K562 (cell line): ENCODE measurements around the gene SMG6. TPM values are rescaled to one million over a fixed set of nuclear protein-coding genes. Genes with fewer than 3 reads are reported as not detected.

ENCODE experiments used
- ATAC-seq: fragments of 200-7000 bp; cut with Tn5 transposase; 3 replicates; pipeline ENCODE4 v1.9.1; 2020; ENCODE audit warnings: moderate library complexity
- BruUV-seq: library from RNA; stranded (reverse); fragments of 400-500 nt; replicated peaks from 2 replicates; lab custom pipeline; 2021; lab: Mats Ljungman, UMichigan
- CTCF ChIA-PET: fragments of 300-600 bp; formaldehyde crosslinking; extraction: SDS; loops from one replicate; lab custom pipeline; 2021; ENCODE audit warnings: low intra/inter-chr PET ratio; lab: Yijun Ruan, JAX
- POLR2A ChIA-PET: fragments of 300-600, 350-650 bp; sonication (Branson Sonifier 250); formaldehyde crosslinking; extraction: SDS; loops from one replicate; lab custom pipeline; 2021; ENCODE audit warnings: antibody characterized with exemption, inconsistent platforms; lab: Yijun Ruan, JAX
- DNase-seq, 4 experiments: peaks; one replicate each; pipeline versions ENCODE4 v3.0.0 to v3.0.0-alpha.2; 2011 to 2018; ENCODE audit warnings: low spot score in 3 of 4, mixed read lengths in 3 of 4; ENCODE audit errors: extremely low read depth in 1 of 4
- FAIRE-seq: peaks from 2 replicates; lab custom pipeline; 2011; peaks lifted over from hg19 to GRCh38; lab: Jason Lieb, UNC
- H2AFZ ChIP-seq: 2 replicates; pipeline ENCODE4 v1.6.0; 2011; ENCODE audit warnings: low read depth, low read length, control low read depth, inconsistent platforms
- H3K27ac ChIP-seq: fragments of 200-600 bp; 3 replicates; pipeline ENCODE4 v1.8.0; 2011; ENCODE audit warnings: low read depth, mild to moderate bottlenecking, control low read depth, inconsistent platforms, low read length, moderate library complexity, mixed read lengths; ENCODE audit errors: extremely low read depth
- H3K27me3 ChIP-seq, 2 experiments: fragments of 300-600 bp in 1 of 2; 2 replicates in 1 of 2; 3 replicates in 1 of 2; pipeline versions ENCODE4 v1.6.0 to v1.8.0; 2011; ENCODE audit warnings: inconsistent platforms in 2 of 2, low read length in 2 of 2, mild to moderate bottlenecking in 1 of 2, mixed read lengths in 1 of 2, moderate library complexity in 1 of 2; ENCODE audit not compliant: control insufficient read depth in 2 of 2, insufficient read depth in 2 of 2
- H3K36me3 ChIP-seq: fragments of 300-600 bp; 3 replicates; pipeline ENCODE4 v1.8.0; 2011; ENCODE audit warnings: mild to moderate bottlenecking, low read length, inconsistent platforms; ENCODE audit not compliant: control insufficient read depth, insufficient read depth
- H3K4me1 ChIP-seq, 2 experiments: fragments of 200-600 bp in 1 of 2; replicated peaks in 1 of 2; 2 replicates in 1 of 2; 3 replicates in 1 of 2; pipeline versions ENCODE4 v1.5.1 to v1.8.0; 2011; ENCODE audit warnings: inconsistent platforms in 2 of 2, low read length in 2 of 2, mild to moderate bottlenecking in 1 of 2, mixed read lengths in 1 of 2, moderate library complexity in 1 of 2; ENCODE audit not compliant: control insufficient read depth in 2 of 2, insufficient read depth in 2 of 2
- H3K4me2 ChIP-seq: 2 replicates; pipeline ENCODE4 v1.6.1; 2011; ENCODE audit warnings: low read length, control low read depth, inconsistent platforms, mixed read lengths; ENCODE audit not compliant: insufficient read depth
- H3K4me3 ChIP-seq: fragments of 200-600 bp; sonication (generic), shearing (Covaris generic); 2 replicates; pipeline ENCODE4 v1.5.1; 2016; ENCODE audit warnings: control low read depth, inconsistent platforms
- H3K79me2 ChIP-seq: fragments of 200-600 bp; 3 replicates; pipeline ENCODE4 v1.8.0; 2011; ENCODE audit warnings: low read length, inconsistent platforms; ENCODE audit not compliant: control insufficient read depth, insufficient read depth
- H3K9ac ChIP-seq, 2 experiments: 2 replicates each; pipeline versions ENCODE4 v1.6.0 to v1.6.1; 2011; ENCODE audit warnings: low read depth in 2 of 2, low read length in 2 of 2, control low read depth in 1 of 2, inconsistent platforms in 1 of 2, mild to moderate bottlenecking in 1 of 2, mixed read lengths in 1 of 2; ENCODE audit not compliant: insufficient read depth in 1 of 2
- H3K9me1 ChIP-seq: one replicate; pipeline ENCODE4 v1.6.0; 2011; ENCODE audit warnings: inconsistent platforms, mild to moderate bottlenecking, low read length, moderate library complexity; ENCODE audit not compliant: control insufficient read depth, insufficient read depth
- H3K9me3 ChIP-seq: replicated peaks from 2 replicates; pipeline ENCODE4 v1.5.1; 2011; ENCODE audit warnings: low read depth, low read length, inconsistent platforms; ENCODE audit not compliant: control insufficient read depth, insufficient read depth
- H4K20me1 ChIP-seq: replicated peaks from 2 replicates; pipeline ENCODE4 v1.6.1; 2011; ENCODE audit warnings: low read length, inconsistent platforms, mixed read lengths; ENCODE audit not compliant: control insufficient read depth, insufficient read depth
- CEBPG ChIP-seq, 3 experiments: fragments of 200-800 bp in 1 of 3; sonication (Bioruptor generic) in 1 of 3; sonication (generic) in 1 of 3; formaldehyde crosslinking in 1 of 3; IDR thresholded peaks in 2 of 3; conservative IDR thresholded peaks in 1 of 3; 2 replicates each; pipeline versions ENCODE4 v1.6.1 to v1.8.0; 2016 to 2022; ENCODE audit warnings: missing compliant biosample characterization in 2 of 3, missing genetic modification characterization in 2 of 3, mild to moderate bottlenecking in 1 of 3, missing genetic modification reagents in 1 of 3
- ELF2 ChIP-seq: fragments of 250-450 bp; sonication (Bioruptor Pico); IDR thresholded peaks from 2 replicates; pipeline ENCODE4 v1.5.0; 2021; ENCODE audit warnings: mild to moderate bottlenecking
- HOXB6 ChIP-seq: fragments of 250-450 bp; sonication (Bioruptor Pico); IDR thresholded peaks from 2 replicates; pipeline ENCODE4 v1.5.1; 2022; ENCODE audit warnings: mild to moderate bottlenecking, borderline replicate concordance
- MED1 ChIP-seq: sonication (generic); formaldehyde crosslinking; IDR thresholded peaks from 2 replicates; pipeline ENCODE4 v1.8.1; 2023; ENCODE audit warnings: missing genetic modification reagents, borderline replicate concordance
- MIER1 ChIP-seq: fragments of 450-650 bp; IDR thresholded peaks from 2 replicates; pipeline ENCODE4 v1.6.1; 2016; ENCODE audit warnings: antibody characterized with exemption, mild to moderate bottlenecking, low read depth
- MITF ChIP-seq: IDR thresholded peaks from 2 replicates; pipeline ENCODE4 v1.6.1; 2014; ENCODE audit warnings: antibody characterized with exemption
- NR2C1 ChIP-seq, 2 experiments: fragments of 450-650 bp; IDR thresholded peaks; 2 replicates each; pipeline ENCODE4 v1.6.1; 2017; ENCODE audit warnings: mild to moderate bottlenecking in 2 of 2, antibody characterized with exemption in 1 of 2, inconsistent platforms in 1 of 2, missing compliant biosample characterization in 1 of 2, missing genetic modification characterization in 1 of 2
- RBM34 ChIP-seq: fragments of 200-400 bp; formaldehyde crosslinking; IDR thresholded peaks from 2 replicates; pipeline ENCODE4 v1.6.1; 2018; ENCODE audit warnings: low read length, borderline replicate concordance; ENCODE audit not compliant: insufficient read depth
- REST ChIP-seq, 2 experiments: fragments of 450-650 bp; formaldehyde crosslinking in 1 of 2; IDR thresholded peaks; 2 replicates each; pipeline versions ENCODE4 v1.4.0 to v1.6.1; 2014 to 2020; ENCODE audit warnings: mild to moderate bottlenecking in 2 of 2, borderline replicate concordance in 1 of 2, low read depth in 1 of 2
- SMARCE1 ChIP-seq: fragments of 450-650 bp; IDR thresholded peaks from 2 replicates; pipeline ENCODE4 v1.7.1; 2016; ENCODE audit warnings: mild to moderate bottlenecking
- ZNF146 ChIP-seq: IDR thresholded peaks from one replicate; pipeline ENCODE4 v1.6.1; 2018; ENCODE audit warnings: missing compliant biosample characterization; ENCODE audit not compliant: unreplicated experiment
- ZNF561 ChIP-seq: fragments of 450-650 bp; formaldehyde crosslinking; conservative IDR thresholded peaks from 2 replicates; pipeline ENCODE4 v1.4.0; 2020; ENCODE audit warnings: mild to moderate bottlenecking, moderate library complexity
- ZNF766 ChIP-seq: fragments of 200-800 bp; sonication (Bioruptor generic); conservative IDR thresholded peaks from 2 replicates; pipeline ENCODE4 v1.6.1; 2016; ENCODE audit warnings: missing genetic modification characterization, missing compliant biosample characterization
- WGBS: fragments of 100-300 bp; shearing (Covaris generic); methylation state at CpG from one replicate; pipeline ENCODE4 v1.1.6; 2016; ENCODE audit warnings: low coverage, mixed read lengths; ENCODE audit not compliant: insufficient coverage; ENCODE audit errors: missing lambda C conversion rate; 5-methylcytosine and 5-hydroxymethylcytosine counted together
- in situ Hi-C: fragments of 300-500 bp; cut with MboI; formaldehyde crosslinking; loops from 4 replicates; pipeline ENCODE4 v1.15.0; 2018; ENCODE audit warnings: inconsistent platforms, mixed read lengths
- intact Hi-C: fragments of 100-400 bp; cut with micrococcal nuclease; formaldehyde crosslinking; loops from 2 replicates; pipeline ENCODE4 v1.14.2; 2022
- polyA plus RNA-seq, 8 experiments: library from polyadenylated mRNA; depleted of rRNA in 4 of 8; stranded (reverse) in 5 of 8; unstranded in 3 of 8; fragments of >200 nt; fragmentation: Nextera tagmentation in 2 of 8; fragmentation: Illumina TruSeq in 1 of 8; extraction: Ambion mirVana in 2 of 8; extraction: Trizol in 1 of 8; gene quantifications; 2 replicates each; pipeline versions ENCODE4 v1.2.1 to v1.2.3, GENCODE V29; 2011 to 2014; ENCODE audit warnings: inconsistent platforms in 1 of 8, missing spikeins in 1 of 8
- total RNA-seq, 7 experiments: library from RNA; depleted of rRNA in 6 of 7; stranded (reverse); fragments of >200 nt in 6 of 7; fragmentation: Illumina TruSeq in 2 of 7; extraction: Trizol in 2 of 7; gene quantifications; 2 replicates each; pipeline versions ENCODE4 v1.2.1 to v1.2.3, GENCODE V29; 2011 to 2021; ENCODE audit warnings: low replicate concordance in 1 of 7

SMG6 gene
- total and polyA plus RNA-seq, 9 of the 15 experiments (the other 6 are each of a cell fraction or from before 2014, with no cell fraction given): 0.44 to 13.9 (median 6.0) TPM

- CTCF ChIA-PET: no interaction called here
- ATAC-seq (no peak), FAIRE-seq (no peak), DNase-seq (no peak)
- H3K79me2 ChIP-seq: no peaks in the 10 kb centered on the region
- no peak overlapping the region for H3K4me2 ChIP-seq
- H3K27ac ChIP-seq: no peak overlapping the region
- H3K9ac ChIP-seq: no peak overlapping the region
- peaks cover 0 to 5% of the 10 kb centered on the region in 2 experiments; a peak in 1 of 5 replicates for H3K4me1 ChIP-seq
- no peaks in the 10 kb centered on the region for H3K9me3 ChIP-seq
- H3K9me1 ChIP-seq: no peaks in the 10 kb centered on the region
- BruUV-seq: no TSS peak
- no peak overlapping the region for H3K4me3 ChIP-seq
- 63% methylated on average over 1 of the region's 1 CpG for WGBS
- intact Hi-C loops: loop anchor here (10.0 kb wide), 1 partner anchor 118 kb away; the partner anchor contains the start of gene HIC1
- H4K20me1 ChIP-seq: no peaks in the 10 kb centered on the region
- POLR2A ChIA-PET: no interaction called here
- H3K36me3 ChIP-seq: peaks cover 11% of the 10 kb centered on the region; the same call in 2 of the 3 replicates
- no peak overlapping the region for H2AFZ ChIP-seq
- in situ Hi-C loops: no loop called here
- H3K27me3 ChIP-seq: no peaks in the 10 kb centered on the region
- TF ChIP-seq MITF (no peak), ELF2 (CRISPR knock-in tag) (no peak), ZNF146 (no peak), ZNF766 (CRISPR knock-in tag) (no peak), HOXB6 (no peak), ZNF561 (CRISPR knock-in tag) (no peak), SMARCE1 (no peak), NR2C1 (IDR thresholded peaks at IDR 0.05) (no peak), NR2C1 (tag; IDR thresholded peaks at IDR 0.05) (no peak), RBM34 (no peak), MIER1 (no peak), REST (IDR thresholded peaks at IDR 0.05; ENCODE audit: borderline replicate concordance) (no peak), REST (CRISPR knock-in tag; IDR thresholded peaks at IDR 0.05; ENCODE audit: low read depth) (no peak), CEBPG (CRISPR knock-in tag; IDR thresholded peaks at IDR 0.05) (no peak), CEBPG (tag; conservative IDR thresholded peaks at IDR 0.05 in 1 of 2, IDR thresholded peaks at IDR 0.05 in 1 of 2) (no peak), MED1 (CRISPR knock-in tag) (no peak)
These were observed 130.6 kb downstream of the SMG6 start for GRCh38 chr17:2172999-2173398.
